NCI-H187 treated with DMSO at 0.1 percent for 48 hours (cell line): ENCODE data around the gene DRC1.

Experiments used
- DNase-seq: peaks from one replicate; lab custom pipeline; 2025; lab: John Stamatoyannopoulos, UW

DRC1 gene

GRCh38 chr2:26448651-26449050 lies 46.9 kb downstream of the DRC1 start:
- DNase-seq = no peak

DNA sequence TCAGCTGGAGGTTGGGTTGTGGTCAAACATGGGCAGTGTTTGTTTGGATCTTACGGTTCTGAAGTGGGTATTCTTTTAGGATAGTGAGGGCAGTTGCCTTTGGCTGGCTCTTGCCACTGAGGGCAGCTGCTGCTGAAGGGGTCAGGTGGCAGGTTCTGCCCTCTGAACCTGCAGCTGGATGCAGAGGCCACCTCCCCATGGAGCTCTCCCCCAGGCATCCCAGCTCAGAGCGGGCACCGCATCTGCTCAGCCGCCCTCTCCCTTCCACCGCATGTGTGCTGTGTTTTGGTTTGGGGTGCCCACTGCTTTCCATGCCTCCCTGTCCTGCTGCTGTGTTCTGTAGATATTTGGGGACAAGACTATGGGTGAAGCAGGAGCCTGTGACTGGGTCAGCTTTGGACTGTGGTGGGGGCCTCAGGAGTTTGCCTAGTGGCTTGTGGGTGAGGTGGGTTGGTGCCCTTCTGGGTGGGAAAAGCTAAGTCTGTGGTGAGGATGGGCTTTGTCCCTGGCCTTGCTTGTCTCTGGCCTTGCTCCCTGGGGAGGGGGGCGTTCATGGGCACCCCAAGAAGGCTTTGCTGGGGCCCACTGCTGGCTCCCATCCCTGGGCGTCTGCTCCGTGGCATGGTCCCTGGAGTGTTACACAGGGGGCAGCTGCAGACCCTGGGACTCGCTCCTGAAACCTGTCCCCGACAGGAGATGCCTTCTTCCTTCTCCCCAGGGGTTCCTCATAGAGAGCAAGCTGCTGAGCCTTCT lies 47.7 kb downstream of the DRC1 start:
- no peak for DNase-seq

DNA sequence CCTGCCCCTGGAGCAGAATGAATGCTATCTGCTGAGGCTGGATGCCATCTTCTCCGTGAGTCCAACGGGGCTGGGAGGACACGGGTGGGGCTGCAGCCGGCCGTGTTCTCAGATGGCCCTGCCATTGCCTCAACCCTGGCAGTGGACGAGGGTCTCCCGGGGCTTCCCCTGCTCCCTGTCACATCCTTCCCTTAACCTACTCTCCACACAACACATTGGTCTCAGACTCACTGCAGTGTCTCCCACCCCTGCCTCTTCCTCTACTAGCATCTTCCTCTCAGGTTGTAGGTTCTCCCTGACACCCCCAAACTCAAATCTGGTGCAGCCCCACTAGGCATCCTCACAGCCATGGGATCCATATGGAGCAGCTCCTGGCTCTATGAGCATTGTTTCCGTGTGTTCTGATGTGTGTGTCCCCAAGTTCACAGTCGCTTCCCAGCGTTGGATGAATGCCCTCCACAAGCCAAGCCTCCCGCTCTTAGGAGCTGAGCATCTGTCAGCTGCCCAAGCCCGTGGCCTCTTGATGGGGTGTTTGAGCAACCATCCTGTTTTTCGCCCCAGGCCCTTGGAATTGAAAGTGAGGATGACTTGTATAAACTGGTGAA lies 48.4 kb downstream of the DRC1 start:
- DNase-seq = no peak

- DNase-seq = no peak
Observed at GRCh38 chr2:26451700-26452099, 50.0 kb downstream of the DRC1 start.

DNA sequence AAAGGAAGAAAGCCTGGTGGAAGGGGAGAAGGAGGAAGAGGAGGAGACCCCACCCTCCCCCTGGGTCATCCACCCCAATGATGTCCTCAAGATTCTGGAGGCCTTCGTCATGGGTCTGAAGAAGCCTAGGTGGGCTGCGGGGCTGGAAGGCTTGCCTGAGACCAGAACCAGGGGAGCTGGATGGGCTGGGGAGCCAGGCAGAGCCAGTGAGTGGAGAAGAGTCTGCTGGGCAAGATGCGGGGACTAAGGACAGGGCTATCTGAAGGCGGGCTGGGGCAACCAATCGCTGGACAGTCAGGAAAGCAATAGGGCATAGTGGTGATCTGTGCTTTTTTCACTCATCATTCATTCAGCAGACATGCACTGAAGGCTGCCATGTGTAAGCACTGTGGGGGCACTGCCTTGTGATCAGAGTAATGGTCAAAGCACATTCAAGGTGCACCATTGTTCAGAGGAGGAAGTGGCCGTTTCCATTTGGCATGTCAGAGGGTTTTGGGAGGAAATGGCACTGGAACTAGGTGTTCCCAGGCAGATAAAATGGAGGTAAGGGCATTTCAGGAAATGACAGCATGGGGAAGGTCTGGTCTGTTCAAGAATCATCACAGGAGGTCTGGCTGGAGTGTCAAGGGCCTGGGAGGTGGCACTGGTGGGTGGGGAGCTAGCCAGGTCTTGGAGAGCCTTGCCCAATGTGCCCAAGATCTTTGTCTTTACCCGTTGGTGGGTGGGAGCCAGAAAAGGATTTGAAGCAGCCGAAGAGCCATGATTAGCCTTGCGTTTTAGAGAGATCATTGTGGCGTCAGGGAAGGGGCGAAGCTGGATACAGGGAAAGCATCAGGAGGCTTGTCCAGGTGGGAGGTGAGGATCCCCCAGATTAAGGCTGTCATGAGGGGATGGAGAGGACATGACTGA lies 52.0 kb downstream of the DRC1 start:
- no peak for DNase-seq

GRCh38 chr2:26454561-26455001 lies 52.9 kb downstream of the DRC1 start:
- DNase-seq = no peak

GRCh38 chr2:26455037-26455669 lies 53.4 kb downstream of the DRC1 start:
- no peak for DNase-seq

- no peak for DNase-seq
Observed at GRCh38 chr2:26455670-26456439, 54.1 kb downstream of the DRC1 start.

DNA sequence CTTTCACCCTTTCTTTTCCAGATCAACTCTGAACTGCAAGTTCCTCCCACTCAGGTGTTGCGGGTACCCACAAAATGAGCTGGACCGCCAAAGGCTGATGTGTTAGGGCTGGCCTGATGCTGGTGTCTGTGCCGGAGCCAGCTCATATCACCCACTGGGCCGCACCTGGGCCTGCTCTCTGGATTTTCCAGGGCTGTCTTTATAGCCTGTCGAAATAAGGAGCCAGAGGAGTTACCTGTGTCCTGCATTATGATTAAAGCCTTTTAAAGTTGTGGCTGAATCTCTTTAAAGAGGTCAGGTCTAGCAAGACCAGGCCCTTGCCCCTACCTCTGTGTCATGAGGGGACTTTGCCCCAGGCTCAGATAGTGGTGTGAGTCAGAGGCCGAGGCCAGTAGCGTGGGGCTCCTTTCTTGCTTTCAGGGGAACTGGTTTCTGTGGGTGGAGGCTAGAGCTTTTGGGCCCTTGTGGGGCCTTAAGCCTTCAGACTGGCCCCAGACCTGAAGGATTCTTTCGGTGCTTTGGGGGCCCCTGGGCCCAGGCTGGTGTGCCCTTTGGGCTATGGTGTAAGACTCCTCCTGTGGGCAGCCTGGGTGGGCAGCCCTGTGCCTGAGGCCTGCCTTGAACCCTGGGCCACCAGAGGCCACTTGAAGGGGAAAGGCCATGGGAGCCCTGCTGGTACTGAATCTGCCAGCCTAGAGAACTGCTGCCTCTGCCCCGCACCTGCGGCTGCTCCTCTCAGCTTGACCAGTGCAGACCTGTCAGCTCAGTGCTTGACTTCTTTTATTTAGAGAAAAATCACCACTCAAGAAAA lies 54.9 kb downstream of the DRC1 start:
- DNase-seq = no peak

DNA sequence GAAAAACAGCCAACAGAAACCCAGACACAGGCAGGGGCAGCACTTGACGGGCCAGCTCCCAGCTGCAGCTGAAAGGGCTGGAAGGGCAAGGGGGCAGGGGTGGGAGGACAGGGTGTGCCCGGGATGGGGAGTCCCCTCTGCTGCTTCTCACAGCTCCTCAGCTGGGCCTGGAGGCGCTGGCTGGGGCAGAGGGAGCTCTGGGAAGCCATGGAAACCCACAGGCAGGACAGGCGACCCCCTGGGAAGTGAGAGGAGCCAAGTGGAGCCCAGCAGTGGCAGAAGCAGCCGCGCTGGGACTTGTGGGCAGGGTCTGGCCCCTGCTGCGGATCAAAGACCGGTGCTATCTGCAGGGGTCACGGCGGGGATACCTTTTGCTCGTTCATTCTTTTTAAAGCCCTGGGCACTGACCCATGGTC lies 55.5 kb downstream of the DRC1 start:
- DNase-seq = no peak

DNA sequence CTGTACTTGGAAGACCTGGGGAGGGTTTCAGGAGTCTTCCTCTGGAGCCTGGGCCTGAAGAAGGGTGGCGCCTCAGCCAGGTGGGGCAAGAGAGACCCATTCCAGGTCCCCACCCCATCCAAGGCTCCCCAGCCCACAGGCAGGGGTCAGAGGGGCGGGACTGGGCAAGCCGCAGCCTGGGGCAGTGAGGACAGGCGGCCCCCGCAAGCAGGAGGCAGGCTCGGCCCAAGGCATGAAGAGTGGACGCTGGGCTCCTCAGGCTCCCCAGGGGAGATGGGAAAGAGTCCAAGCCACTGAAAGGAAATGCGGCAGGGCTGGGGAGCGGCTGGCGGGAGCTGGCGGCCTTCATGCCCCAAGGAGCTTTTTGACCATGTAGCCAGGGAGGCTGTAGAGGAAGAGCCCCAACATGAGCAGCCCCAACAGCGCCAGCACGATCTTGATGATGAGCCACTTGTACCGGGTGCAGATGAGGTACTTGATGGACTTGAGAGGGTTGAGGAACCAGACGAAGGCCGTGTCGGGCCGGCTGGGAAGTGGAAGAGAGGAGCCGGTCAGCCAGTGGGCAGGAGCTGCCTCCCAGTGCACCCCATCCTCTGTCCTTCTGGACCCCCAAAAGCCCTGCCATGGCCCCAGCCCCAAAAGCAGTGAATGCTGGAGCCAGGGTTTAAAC lies 56.1 kb downstream of the DRC1 start:
- no peak for DNase-seq

DNA sequence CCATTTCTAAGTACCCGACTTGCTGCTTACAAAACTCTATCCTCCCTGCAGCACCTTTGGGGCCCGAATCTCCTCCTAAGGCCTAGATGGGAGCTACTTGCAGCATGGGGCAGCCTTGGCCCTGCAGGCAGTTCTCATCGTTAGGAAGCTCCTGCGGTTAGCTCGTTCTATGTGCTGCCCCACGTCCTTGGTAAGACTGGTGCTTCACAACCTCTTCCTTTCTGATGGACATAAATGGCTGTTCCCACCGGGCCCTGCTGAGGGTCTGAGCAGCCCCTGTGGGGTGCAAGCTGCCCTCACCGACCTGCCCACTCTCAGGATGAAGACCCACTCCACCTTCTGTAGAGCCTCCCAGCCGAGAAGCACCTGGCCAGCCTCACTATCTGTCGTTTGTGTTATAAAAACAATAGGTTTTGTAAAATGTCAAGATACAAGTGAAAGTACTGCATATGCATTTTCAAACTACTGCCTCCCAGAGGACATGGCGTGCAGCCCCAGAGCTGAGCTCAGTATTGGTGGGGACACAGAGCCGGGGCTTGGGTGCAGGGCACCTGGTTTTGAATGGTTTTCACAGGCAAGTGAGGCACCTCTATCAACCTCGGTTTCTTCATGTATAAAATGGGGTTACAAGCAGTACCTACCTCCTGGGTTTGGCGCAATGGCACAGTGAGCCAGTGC lies 56.8 kb downstream of the DRC1 start:
- DNase-seq = no peak

DNA sequence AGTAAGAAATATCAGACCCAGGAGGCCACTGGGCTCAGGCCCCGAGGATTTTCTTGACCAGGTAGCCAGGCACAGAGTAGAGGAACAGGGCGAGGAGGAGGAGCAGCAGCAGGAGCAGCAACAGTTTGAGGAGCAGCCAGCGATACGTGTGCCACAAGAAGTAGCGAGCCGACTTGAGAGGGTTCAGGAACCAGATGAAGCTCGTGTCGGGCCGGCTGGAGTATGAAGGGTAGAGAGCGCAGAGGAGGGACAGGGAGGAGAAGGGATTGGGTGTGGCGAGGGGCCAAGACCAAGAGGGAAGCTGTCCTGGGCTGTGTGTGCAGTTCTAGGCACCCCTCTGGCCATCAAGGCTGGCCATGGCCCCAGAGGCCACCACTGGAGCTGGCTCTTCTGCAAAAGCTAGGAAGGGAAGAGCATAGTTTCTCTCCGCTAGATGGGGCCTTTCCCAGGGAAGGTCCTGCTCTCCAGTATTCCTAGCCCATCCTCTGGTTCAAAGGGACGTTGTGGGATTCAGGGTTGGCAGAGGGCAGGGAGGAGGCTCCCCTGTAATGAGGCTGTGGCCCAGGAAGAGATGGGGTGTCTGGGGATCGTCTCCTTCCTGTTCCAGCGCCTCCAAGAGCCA lies 58.4 kb downstream of the DRC1 start:
- DNase-seq = no peak

DNA sequence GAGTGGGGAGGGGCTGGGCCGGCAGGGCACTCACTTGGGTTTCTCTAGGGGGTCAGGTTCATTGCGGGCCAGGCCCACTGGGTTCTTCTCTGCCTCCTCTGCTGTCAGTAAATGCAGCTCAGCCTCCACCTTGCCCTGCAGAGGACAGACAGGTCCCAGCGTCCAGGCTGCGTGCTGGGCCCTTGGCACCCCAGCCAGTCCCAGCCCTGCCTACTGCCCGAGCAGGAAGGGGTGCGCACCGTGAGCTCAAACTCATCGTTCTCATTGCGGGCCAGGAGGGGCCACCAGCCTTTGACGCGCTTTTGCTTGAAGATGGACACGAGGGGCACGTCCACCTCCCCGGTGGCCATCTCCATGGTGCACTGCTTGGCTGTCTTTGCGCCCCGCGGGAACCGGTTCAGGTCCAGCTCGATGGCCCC lies 58.9 kb downstream of the DRC1 start:
- DNase-seq = no peak

GRCh38 chr2:26461601-26462023 lies 59.9 kb downstream of the DRC1 start:
- no peak for DNase-seq

DNA sequence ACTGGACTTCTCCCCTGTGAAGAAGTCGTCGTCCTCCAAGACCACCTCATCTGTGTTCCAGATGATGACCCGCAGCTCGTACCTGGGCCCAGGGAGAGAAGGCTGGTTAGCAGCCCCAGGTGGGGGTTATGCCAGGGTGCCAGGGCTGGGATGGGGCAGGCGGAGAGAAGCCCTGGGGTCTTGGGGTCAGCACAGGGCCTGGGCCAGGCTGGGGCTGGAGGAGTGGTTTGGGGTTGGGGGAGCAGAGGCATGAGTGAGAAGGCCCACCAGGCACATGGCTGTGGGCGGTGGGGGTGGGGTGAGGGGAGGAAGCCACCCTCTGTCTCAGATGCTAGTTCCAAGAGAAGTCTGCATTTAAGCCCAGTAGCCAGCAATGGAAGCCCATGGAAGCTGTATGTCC lies 60.4 kb downstream of the DRC1 start:
- DNase-seq = no peak

DNA sequence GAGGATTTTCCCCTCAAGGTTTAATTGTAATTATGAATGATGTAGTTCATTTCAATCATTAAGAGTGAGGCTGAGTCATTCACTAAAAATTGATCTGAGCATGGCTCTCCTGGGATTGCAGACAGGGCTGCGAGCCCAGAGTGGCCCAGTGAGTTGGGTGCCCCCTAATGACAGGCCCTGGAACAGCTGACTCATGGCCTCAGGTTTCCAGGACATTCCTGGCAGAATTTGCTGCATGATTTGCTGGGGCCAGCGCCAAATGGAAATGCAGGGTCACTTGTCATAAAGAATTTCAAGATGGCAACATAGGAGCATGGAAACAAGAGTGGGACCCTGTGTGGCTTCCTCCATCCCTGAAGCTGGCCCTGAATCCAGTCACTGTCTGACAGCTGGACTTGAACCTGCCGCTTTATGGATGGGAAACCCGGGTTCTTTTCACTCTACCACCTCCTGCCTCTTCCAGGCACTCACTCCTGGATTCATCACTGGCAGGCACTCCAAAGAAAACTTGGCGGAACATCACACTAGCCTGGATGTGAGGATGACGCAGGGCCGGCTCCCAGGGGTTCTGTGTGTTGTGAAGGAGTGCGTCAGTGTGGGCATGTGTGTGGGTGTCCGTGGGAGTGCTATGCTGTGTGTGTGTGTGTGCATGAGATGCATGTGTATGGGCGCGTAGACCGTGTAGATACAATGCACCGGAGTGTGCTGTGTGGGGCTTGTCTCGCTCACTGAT lies 61.0 kb downstream of the DRC1 start:
- no peak for DNase-seq
